BE2C (cell line): ENCODE results near the gene ARHGEF4.

Experiments used
- DNase-seq: peaks from one replicate; pipeline ENCODE4 v3.0.0-alpha.2; 2020
- H3K27me3 ChIP-seq: fragments of 250-450 bp; sonication (Bioruptor Pico); 2 replicates; pipeline ENCODE4 v1.5.1; 2020; ENCODE audit warnings: mild to moderate bottlenecking
- H3K36me3 ChIP-seq: fragments of 250-450 bp; sonication (Bioruptor Pico); 2 replicates; pipeline ENCODE4 v1.5.1; 2020; ENCODE audit warnings: mild to moderate bottlenecking
- H3K4me1 ChIP-seq: fragments of 250-450 bp; sonication (Bioruptor Pico); 2 replicates; pipeline ENCODE4 v1.5.1; 2020
- H3K4me3 ChIP-seq: 2 replicates; pipeline ENCODE4 v1.5.1; 2011; ENCODE audit warnings: low read depth, low read length
- H3K9me3 ChIP-seq: fragments of 250-450 bp; sonication (Bioruptor Pico); 2 replicates; pipeline ENCODE4 v1.5.1; 2020
- CTCF ChIP-seq: IDR thresholded peaks from 2 replicates; pipeline ENCODE4 v1.5.1; 2012; ENCODE audit warnings: mild to moderate bottlenecking, low read depth, low read length

The ARHGEF4 gene

GRCh38 chr2:130829015-130829414, 7.7 kb upstream of the ARHGEF4 start:
- no peak overlapping the region for H3K4me3 ChIP-seq
- no peaks in the 10 kb centered on the region for H3K4me1 ChIP-seq
- no peaks in the 10 kb centered on the region for H3K36me3 ChIP-seq
- H3K9me3 ChIP-seq: no peaks in the 10 kb centered on the region
- DNase-seq: no peak
- no peaks in the 10 kb centered on the region for H3K27me3 ChIP-seq
- no peak for TF ChIP-seq CTCF

GRCh38 chr2:130830538-130830937, 6.2 kb upstream of the ARHGEF4 start:
- Histone ChIP-seq H3K27me3 (no peaks in the 10 kb centered on the region), H3K4me1 (no peaks in the 10 kb centered on the region), H3K9me3 (no peaks in the 10 kb centered on the region), H3K4me3 (no peak overlapping the region), H3K36me3 (no peaks in the 10 kb centered on the region)
- TF ChIP-seq CTCF: no peak
- DNase-seq: no peak

GRCh38 chr2:130831356-130831755, 5.4 kb upstream of the ARHGEF4 start:
- TF ChIP-seq CTCF: no peak
- Histone ChIP-seq H3K4me3 (no peak overlapping the region), H3K4me1 (no peaks in the 10 kb centered on the region), H3K9me3 (no peaks in the 10 kb centered on the region), H3K36me3 (no peaks in the 10 kb centered on the region), H3K27me3 (no peaks in the 10 kb centered on the region)
- no peak for DNase-seq

- DNase-seq: no peak
- no peak for TF ChIP-seq CTCF
- peaks cover 6% of the 10 kb centered on the region for H3K27me3 ChIP-seq
- no peaks in the 10 kb centered on the region for H3K36me3 ChIP-seq
- H3K4me1 ChIP-seq: no peaks in the 10 kb centered on the region
- H3K9me3 ChIP-seq: no peaks in the 10 kb centered on the region
- H3K4me3 ChIP-seq: no peak overlapping the region
These were observed 4.3 kb upstream of the ARHGEF4 start for GRCh38 chr2:130832296-130832940.

- H3K36me3 ChIP-seq: no peaks in the 10 kb centered on the region
- peaks cover 16% of the 10 kb centered on the region for H3K27me3 ChIP-seq
- no peaks in the 10 kb centered on the region for H3K4me1 ChIP-seq
- no peak for DNase-seq
- TF ChIP-seq CTCF: no peak
- no peak overlapping the region for H3K4me3 ChIP-seq
- no peaks in the 10 kb centered on the region for H3K9me3 ChIP-seq
These were observed 2.4 kb upstream of the ARHGEF4 start for GRCh38 chr2:130834091-130834930.
